ENCODE measurements around the gene PACS1.

- TF ChIP-seq CTCF (IDR thresholded peaks at IDR 0.05; ENCODE audit: low read length) (no peak), EZH2 (IDR thresholded peaks at IDR 0.05; ENCODE audit: borderline replicate concordance, low read length) (no peak)
Measured at GRCh38 chr11:66266378-66267038, 196.4 kb downstream of the PACS1 start.

Measured in OCI-LY1 (cell line).